H1 (cell line): ENCODE measurements around the gene DHH. TPM values are rescaled to one million over a fixed set of nuclear protein-coding genes. Genes with fewer than 3 reads are reported as not detected.

ENCODE experiments used
- CTCF ChIA-PET: fragments of 300-600 bp; sonication (Branson Sonifier 250); formaldehyde crosslinking; loops from one replicate; lab custom pipeline; 2021; ENCODE audit not compliant: partially characterized antibody; lab: Charles Lee
- POLR2A ChIA-PET: fragments of 300-600 bp; sonication (Branson Sonifier 250); formaldehyde crosslinking; loops from one replicate; lab custom pipeline; 2021; ENCODE audit warnings: inconsistent platforms; ENCODE audit not compliant: partially characterized antibody; lab: Charles Lee
- DNase-seq, 2 experiments: peaks; one replicate each; pipeline versions ENCODE4 v3.0.0 to v3.0.0-alpha.2; 2010 to 2022; ENCODE audit warnings: low spot score in 2 of 2, low read depth in 1 of 2, mixed read lengths in 1 of 2
- FAIRE-seq: peaks from 2 replicates; lab custom pipeline; 2011; peaks lifted over from hg19 to GRCh38; lab: Jason Lieb, UNC
- H2AFZ ChIP-seq: 2 replicates; pipeline ENCODE4 v1.8.1; 2012; ENCODE audit warnings: low read length, inconsistent platforms
- H2AK5ac ChIP-seq: 2 replicates; pipeline ENCODE4 v1.6.1; 2013; ENCODE audit warnings: low read depth, low read length
- H2BK120ac ChIP-seq: replicated peaks from 2 replicates; pipeline ENCODE3; 2013; ENCODE audit warnings: low read depth, low read length, inconsistent platforms
- H2BK12ac ChIP-seq: 2 replicates; pipeline ENCODE4 v1.6.1; 2013; ENCODE audit warnings: low read depth, low read length
- H2BK15ac ChIP-seq: 2 replicates; pipeline ENCODE4 v1.6.1; 2013; ENCODE audit warnings: low read length
- H2BK20ac ChIP-seq: 2 replicates; pipeline ENCODE4 v1.6.1; 2013; ENCODE audit warnings: low read length
- H2BK5ac ChIP-seq: 2 replicates; pipeline ENCODE4 v1.6.1; 2013; ENCODE audit warnings: low read depth, low read length
- H3K14ac ChIP-seq: 2 replicates; pipeline ENCODE4 v1.6.1; 2013; ENCODE audit warnings: inconsistent platforms; ENCODE audit not compliant: insufficient read length
- H3K18ac ChIP-seq: 2 replicates; pipeline ENCODE4 v1.6.1; 2013; ENCODE audit warnings: low read length; ENCODE audit errors: extremely low read depth
- H3K23ac ChIP-seq: 2 replicates; pipeline ENCODE4 v1.6.1; 2013; ENCODE audit warnings: inconsistent platforms; ENCODE audit not compliant: insufficient read length
- H3K23me2 ChIP-seq: 2 replicates; pipeline ENCODE4 v1.6.1; 2013; ENCODE audit warnings: low read depth, low read length
- H3K27ac ChIP-seq: 2 replicates; pipeline ENCODE4 v1.6.1; 2011; ENCODE audit warnings: low read depth, low read length, inconsistent platforms
- H3K27me3 ChIP-seq, 4 experiments: replicated peaks in 1 of 4; 1 replicate in 1 of 4; 2 replicates in 3 of 4; pipeline versions ENCODE4 v1.6.1 to v1.8.1; 2011 to 2013; ENCODE audit warnings: low read length in 3 of 4, mild to moderate bottlenecking in 3 of 4, inconsistent platforms in 2 of 4, mixed read lengths in 2 of 4, moderate library complexity in 1 of 4; ENCODE audit not compliant: control insufficient read depth in 3 of 4, insufficient read depth in 3 of 4; ENCODE audit errors: extremely low read depth in 1 of 4
- H3K36me3 ChIP-seq, 4 experiments: 2 replicates each; pipeline versions ENCODE4 v1.6.1 to v1.8.1; 2011 to 2013; ENCODE audit warnings: mild to moderate bottlenecking in 4 of 4, low read length in 3 of 4, moderate library complexity in 2 of 4, control low read depth in 1 of 4, inconsistent platforms in 1 of 4; ENCODE audit not compliant: insufficient read depth in 4 of 4, control insufficient read depth in 2 of 4
- H3K4ac ChIP-seq: replicated peaks from 2 replicates; pipeline ENCODE3; 2013; ENCODE audit warnings: low read length, low read depth, mixed read lengths, inconsistent platforms; ENCODE audit not compliant: insufficient read length
- H3K4me1 ChIP-seq, 4 experiments: replicated peaks in 1 of 4; 1 replicate in 1 of 4; 2 replicates in 3 of 4; pipeline versions ENCODE4 v1.6.1 to v1.8.1; 2011 to 2013; ENCODE audit warnings: low read length in 3 of 4, inconsistent platforms in 2 of 4, mixed read lengths in 1 of 4; ENCODE audit not compliant: insufficient read depth in 4 of 4, control insufficient read depth in 3 of 4
- H3K4me2 ChIP-seq, 2 experiments: 2 replicates each; pipeline versions ENCODE4 v1.6.1 to v1.8.1; 2011 to 2013; ENCODE audit warnings: low read depth in 2 of 2, low read length in 2 of 2, control low read depth in 1 of 2, inconsistent platforms in 1 of 2, mild to moderate bottlenecking in 1 of 2; ENCODE audit not compliant: insufficient read depth in 1 of 2
- H3K4me3 ChIP-seq, 4 experiments: fragments of 200-600, 300-600 bp in 1 of 4; sonication (generic), shearing (Covaris generic), sonication (Bioruptor Twin) in 1 of 4; 2 replicates each; pipeline versions ENCODE4 v1.5.1 to v1.8.1; 2011 to 2016; ENCODE audit warnings: low read length in 4 of 4, low read depth in 3 of 4, control low read depth in 2 of 4, inconsistent platforms in 2 of 4, mild to moderate bottlenecking in 2 of 4, mixed read lengths in 1 of 4, moderate library complexity in 1 of 4; ENCODE audit not compliant: insufficient read depth in 2 of 4; ENCODE audit errors: extremely low read depth in 1 of 4
- H3K56ac ChIP-seq: replicated peaks from 2 replicates; pipeline ENCODE3; 2013; ENCODE audit warnings: low read depth, mild to moderate bottlenecking, mixed read lengths, low read length, inconsistent platforms; ENCODE audit not compliant: insufficient read length
- H3K79me1 ChIP-seq: 2 replicates; pipeline ENCODE4 v1.6.1; 2013; ENCODE audit warnings: low read depth, low read length, control low read depth
- H3K79me2 ChIP-seq, 2 experiments: 2 replicates each; pipeline versions ENCODE4 v1.6.1 to v1.8.1; 2012 to 2013; ENCODE audit warnings: low read length in 2 of 2, mild to moderate bottlenecking in 2 of 2, inconsistent platforms in 1 of 2; ENCODE audit not compliant: insufficient read depth in 2 of 2, control insufficient read depth in 1 of 2
- H3K9ac ChIP-seq, 4 experiments: replicated peaks in 1 of 4; 1 replicate in 1 of 4; 2 replicates in 3 of 4; pipeline versions ENCODE4 v1.6.1 to v1.8.1; 2011 to 2013; ENCODE audit warnings: low read depth in 3 of 4, low read length in 3 of 4, control low read depth in 2 of 4, mild to moderate bottlenecking in 2 of 4, moderate library complexity in 2 of 4, inconsistent platforms in 1 of 4; ENCODE audit errors: extremely low read depth in 1 of 4
- H3K9me3 ChIP-seq, 2 experiments: 2 replicates each; pipeline versions ENCODE4 v1.6.1 to v1.8.1; 2012 to 2013; ENCODE audit warnings: mild to moderate bottlenecking in 2 of 2, moderate library complexity in 2 of 2, control low read depth in 1 of 2, inconsistent platforms in 1 of 2, low read depth in 1 of 2, low read length in 1 of 2, mixed read lengths in 1 of 2; ENCODE audit not compliant: insufficient read depth in 2 of 2
- H4K20me1 ChIP-seq, 2 experiments: replicated peaks in 1 of 2; 2 replicates each; pipeline versions ENCODE3 to v1.8.1; 2011 to 2013; ENCODE audit warnings: inconsistent platforms in 2 of 2, low read length in 2 of 2, mild to moderate bottlenecking in 1 of 2; ENCODE audit not compliant: insufficient read depth in 2 of 2, control insufficient read depth in 1 of 2
- H4K5ac ChIP-seq: 2 replicates; pipeline ENCODE4 v1.6.1; 2013; ENCODE audit warnings: low read length, low read depth, mixed read lengths, inconsistent platforms; ENCODE audit not compliant: insufficient read length
- H4K8ac ChIP-seq: 2 replicates; pipeline ENCODE4 v1.8.0; 2013; ENCODE audit warnings: mild to moderate bottlenecking, moderate library complexity, low read length, inconsistent platforms; ENCODE audit not compliant: insufficient read depth; ENCODE audit errors: extremely low read depth
- H4K91ac ChIP-seq: replicated peaks from 2 replicates; pipeline ENCODE3; 2013; ENCODE audit warnings: low read length, mixed read lengths, inconsistent platforms; ENCODE audit not compliant: insufficient read length
- ATF3 ChIP-seq: IDR thresholded peaks from 2 replicates; pipeline ENCODE4 v1.6.1; 2011; ENCODE audit warnings: low read depth, mild to moderate bottlenecking, low read length; ENCODE audit not compliant: insufficient read depth
- BACH1 ChIP-seq: IDR thresholded peaks from 2 replicates; pipeline ENCODE4 v1.6.1; 2012; ENCODE audit warnings: low read length, improper control_type of control experiment
- CBX5 ChIP-seq: fragments of 300-800, 300-1000 bp; sonication (generic); IDR thresholded peaks from 2 replicates; pipeline ENCODE4 v1.7.1; 2016; ENCODE audit warnings: antibody characterized with exemption, low read length, low read depth
- CHD1 ChIP-seq: IDR thresholded peaks from 2 replicates; pipeline ENCODE4 v1.6.1; 2012; ENCODE audit warnings: low read depth, low read length, improper control_type of control experiment
- GABPA ChIP-seq: IDR thresholded peaks from 2 replicates; pipeline ENCODE4 v1.6.1; 2011; ENCODE audit warnings: mild to moderate bottlenecking, low read length, moderate library complexity, borderline replicate concordance; ENCODE audit not compliant: insufficient read depth
- HDAC2 ChIP-seq, 2 experiments: fragments of 300-600 bp in 1 of 2; sonication (generic) in 1 of 2; IDR thresholded peaks; 2 replicates each; pipeline ENCODE4 v1.6.1; 2011 to 2012; ENCODE audit warnings: low read depth in 2 of 2, low read length in 2 of 2, mild to moderate bottlenecking in 2 of 2, moderate library complexity in 2 of 2, borderline replicate concordance in 1 of 2, inconsistent platforms in 1 of 2
- JUND ChIP-seq: IDR thresholded peaks from 2 replicates; pipeline ENCODE4 v1.6.1; 2011; ENCODE audit warnings: mild to moderate bottlenecking, improper control_type of control experiment, low read length
- NRF1 ChIP-seq: IDR thresholded peaks from 2 replicates; pipeline ENCODE4 v1.6.1; 2011; ENCODE audit warnings: mild to moderate bottlenecking, low read depth, low read length, improper control_type of control experiment
- POLR2AphosphoS5 ChIP-seq: IDR thresholded peaks from 2 replicates; pipeline ENCODE4 v1.6.1; 2011; ENCODE audit warnings: low read depth, low read length
- SAP30 ChIP-seq: fragments of 300-600 bp; sonication (generic); IDR thresholded peaks from 2 replicates; pipeline ENCODE4 v1.7.1; 2012; ENCODE audit warnings: low read length, moderate library complexity, mild to moderate bottlenecking, inconsistent platforms; ENCODE audit not compliant: insufficient read depth, insufficient replicate concordance
- TAF7 ChIP-seq: optimal IDR thresholded peaks from 2 replicates; pipeline ENCODE3; 2011; ENCODE audit warnings: low read depth, mild to moderate bottlenecking, inconsistent platforms, low read length, moderate library complexity, borderline replicate concordance
- TBP ChIP-seq: IDR thresholded peaks from 2 replicates; pipeline ENCODE4 v1.6.1; 2011; ENCODE audit warnings: low read depth, low read length, improper control_type of control experiment
- WGBS, 2 experiments: shearing (Covaris generic) in 1 of 2; methylation state at CpG; one replicate each; pipeline versions ENCODE4 v1.1.6 to v1.1.7; 2013 to 2015; ENCODE audit warnings: low lambda C conversion rate in 2 of 2, mixed read lengths in 2 of 2, inconsistent platforms in 1 of 2, low coverage in 1 of 2, missing lambda C conversion rate in 1 of 2; ENCODE audit not compliant: insufficient replicate concordance in 2 of 2, insufficient coverage in 1 of 2, insufficient read length in 1 of 2; ENCODE audit errors: extremely low coverage in 1 of 2, missing lambda C conversion rate in 1 of 2; 5-methylcytosine and 5-hydroxymethylcytosine counted together
- polyA plus RNA-seq, 7 experiments: library from polyadenylated mRNA; depleted of rRNA in 3 of 7; stranded (reverse) in 5 of 7; unstranded in 2 of 7; fragments of >200 nt in 5 of 7; fragments of 200-250 nt in 2 of 7; gene quantifications; 1 replicate in 5 of 7; 2 replicates in 1 of 7; 4 replicates in 1 of 7; pipeline versions ENCODE4 v1.2.1 to v1.2.3, GENCODE V29; 2011 to 2013; ENCODE audit warnings: missing spikeins in 2 of 7, mixed read lengths in 2 of 7
- total RNA-seq: library from RNA; stranded (reverse); fragmentation: NEBNext Ultra II Directional; extraction: Animal tissue kit (Norgen Biotek cat#: 25700); gene quantifications from 2 replicates; pipeline ENCODE4 v1.2.1, GENCODE V29; 2021
- TF ChIP-seq, protein P1 (sequence below): IDR thresholded peaks from 2 replicates; pipeline ENCODE4 v1.6.1; 2012; ENCODE audit warnings: inconsistent platforms

The DHH gene
- total and polyA plus RNA-seq, 2 of the 8 experiments (the other 6 are each of a cell fraction or from before 2014, with no cell fraction given): 0.03 to 0.11 TPM

DNA sequence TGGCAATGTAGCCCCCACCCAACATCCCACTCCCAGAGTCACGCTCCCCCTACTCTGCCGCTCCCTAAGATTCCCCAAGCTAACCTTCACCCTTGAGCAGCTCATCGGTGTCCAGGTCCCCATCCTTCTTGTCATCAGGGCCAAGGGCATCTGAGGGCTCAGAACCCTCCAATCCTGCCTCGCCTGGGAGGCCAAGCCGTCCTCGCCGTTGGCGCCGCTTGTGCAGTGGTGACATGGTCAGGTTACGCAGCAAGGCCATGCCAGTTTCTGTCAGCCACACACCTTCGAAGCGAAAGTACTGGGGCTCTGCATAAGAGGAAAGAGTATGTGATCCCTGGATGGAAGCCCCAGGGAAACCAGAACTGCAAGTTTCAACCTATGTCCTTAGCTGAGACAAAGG, 49.9 kb downstream of the DHH start:
- Histone ChIP-seq H4K5ac (no peak overlapping the region), H2BK20ac (no peak overlapping the region), H3K4me2 (no peak overlapping the region), H2BK120ac (no peak overlapping the region), H2AK5ac (no peak overlapping the region), H4K20me1 (peaks cover 16 to 33% of the 10 kb centered on the region in 2 experiments), H3K9ac (no peak overlapping the region), H3K9me3 (no peaks in the 10 kb centered on the region), H2AFZ (no peak overlapping the region), H3K23me2 (no peaks in the 10 kb centered on the region), H2BK15ac (no peak overlapping the region), H2BK12ac (no peak overlapping the region), H3K4me3 (no peak overlapping the region), H3K18ac (no peak overlapping the region), H3K56ac (no peak overlapping the region), H3K79me2 (no peaks in the 10 kb centered on the region), H3K23ac (no peak overlapping the region), H3K36me3 (peaks cover 48 to 93% (median 83%) of the 10 kb centered on the region in 4 experiments), H3K14ac (no peak overlapping the region), H4K91ac (no peak overlapping the region), H3K79me1 (no peaks in the 10 kb centered on the region; the same call in 1 of the 2 replicates), H3K27ac (no peak overlapping the region), H3K4me1 (no peaks in the 10 kb centered on the region), H3K27me3 (no peaks in the 10 kb centered on the region), H4K8ac (no peak overlapping the region), H2BK5ac (no peak overlapping the region), H3K4ac (no peak overlapping the region)
- ChIA-PET POLR2A (interaction anchor here (1.3 to 21.2 kb wide), 4 partner anchors 8 to 27 kb away, joined by 3 to 339 read pairs (median 10); partner anchors contain the start of gene PRKAG1), CTCF (interaction anchor here (0.6 to 9.1 kb wide), 21 partner anchors 8 to 360 kb away, joined by 3 to 126 read pairs (median 4); partner anchors contain the start of gene DHH)
- 93% methylated on average over 8 of the region's 12 CpGs; no CpG with 5 or more reads in 1 of the 2 experiments for WGBS, 2 experiments
- DNase-seq: no peak
- no peak for FAIRE-seq
- TF ChIP-seq CHD1: no peak
- no peak for TF ChIP-seq BACH1
- TF ChIP-seq, protein P1, sequence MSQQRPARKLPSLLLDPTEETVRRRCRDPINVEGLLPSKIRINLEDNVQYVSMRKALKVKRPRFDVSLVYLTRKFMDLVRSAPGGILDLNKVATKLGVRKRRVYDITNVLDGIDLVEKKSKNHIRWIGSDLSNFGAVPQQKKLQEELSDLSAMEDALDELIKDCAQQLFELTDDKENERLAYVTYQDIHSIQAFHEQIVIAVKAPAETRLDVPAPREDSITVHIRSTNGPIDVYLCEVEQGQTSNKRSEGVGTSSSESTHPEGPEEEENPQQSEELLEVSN: no peak
- TF ChIP-seq CBX5: no peak
- no peak for TF ChIP-seq POLR2AphosphoS5
- no peak for TF ChIP-seq NRF1
- TF ChIP-seq GABPA: no peak
- no peak for TF ChIP-seq HDAC2 (IDR thresholded peaks at IDR 0.05; ENCODE audit: borderline replicate concordance in 1 of 2, low read depth in 2 of 2, low read length in 2 of 2)
- no peak for TF ChIP-seq TBP
- TF ChIP-seq JUND: no peak
- TF ChIP-seq TAF7: no peak
- no peak for TF ChIP-seq ATF3
- TF ChIP-seq SAP30: no peak
